Tibial artery (tissue), 4 donors: ENCODE results near the gene ARPP21.

ENCODE experiments used
- DNase-seq, 2 donors: peaks; one replicate each; pipeline ENCODE4 v3.0.0-alpha.2; 2019
- H3K27ac ChIP-seq, 2 donors: fragments of 200-600 bp; sonication (generic) in 1 of 2; 1 replicate in 1 of 2; 2 replicates in 1 of 2; pipeline ENCODE4 v1.5.1; 2018 to 2019; ENCODE audit warnings: mild to moderate bottlenecking in 1 of 2
- H3K27me3 ChIP-seq, 2 donors: fragments of 200-600 bp; sonication (generic) in 1 of 2; one replicate each; pipeline versions ENCODE4 v1.5.1 to v1.6.0; 2016 to 2019
- H3K36me3 ChIP-seq, 3 donors: fragments of 200-600 bp; sonication (generic) in 2 of 3; one replicate each; pipeline ENCODE4 v1.5.1; 2016 to 2019; ENCODE audit warnings: mild to moderate bottlenecking in 2 of 3
- H3K4me1 ChIP-seq, 4 donors: fragments of 200-600 bp; sonication (generic) in 2 of 4; 1 replicate in 3 of 4; 2 replicates in 1 of 4; pipeline ENCODE4 v1.5.1; 2016 to 2019
- H3K4me3 ChIP-seq, 2 donors: fragments of 200-600 bp; sonication (generic) in 1 of 2; 1 replicate in 1 of 2; 2 replicates in 1 of 2; pipeline ENCODE4 v1.5.1; 2018 to 2019; ENCODE audit warnings: mild to moderate bottlenecking in 2 of 2
- H3K9me3 ChIP-seq, 3 donors: fragments of 200-600 bp; sonication (generic) in 1 of 3; one replicate each; pipeline ENCODE4 v1.5.1; 2016 to 2019
- CTCF ChIP-seq, 2 experiments: fragments of 200-600 bp in 1 of 2; fragments of 450-650 bp in 1 of 2; IDR thresholded peaks; one replicate each; pipeline ENCODE4 v1.5.1; 2017 to 2019; ENCODE audit warnings: antibody characterized with exemption in 2 of 2, mild to moderate bottlenecking in 1 of 2, moderate library complexity in 1 of 2
- intact Hi-C: fragments of 100-400 bp; cut with DNase I; formaldehyde crosslinking; loops from one replicate; pipeline ENCODE4 v1.15.0; 2023; ENCODE audit warnings: low total_unique reads

ARPP21 gene

GRCh38 chr3:35780800-35781199, 141.5 kb downstream of the ARPP21 start:
- intact Hi-C loops, result no loop called here
- no peak overlapping the region for H3K27ac ChIP-seq
- TF ChIP-seq CTCF (IDR thresholded peaks at IDR 0.05), result no peak
- H3K4me1 ChIP-seq, result no peaks in the 10 kb centered on the region
- no peaks in the 10 kb centered on the region for H3K27me3 ChIP-seq
- DNase-seq, result no peak
- H3K36me3 ChIP-seq, result no peaks in the 10 kb centered on the region
- H3K9me3 ChIP-seq, result no peaks in the 10 kb centered on the region
- no peak overlapping the region for H3K4me3 ChIP-seq

GRCh38 chr3:35781558-35781957, 142.2 kb downstream of the ARPP21 start:
- no peaks in the 10 kb centered on the region for H3K9me3 ChIP-seq
- H3K27ac ChIP-seq, result no peak overlapping the region
- no peaks in the 10 kb centered on the region for H3K36me3 ChIP-seq
- no peak for TF ChIP-seq CTCF (IDR thresholded peaks at IDR 0.05)
- H3K27me3 ChIP-seq, result no peaks in the 10 kb centered on the region
- no peak overlapping the region for H3K4me3 ChIP-seq
- no peak for DNase-seq
- intact Hi-C loops, result no loop called here
- H3K4me1 ChIP-seq, result no peaks in the 10 kb centered on the region

GRCh38 chr3:35782355-35782754, 143.0 kb downstream of the ARPP21 start:
- no peak for DNase-seq
- H3K36me3 ChIP-seq, result no peaks in the 10 kb centered on the region
- H3K27me3 ChIP-seq, result no peaks in the 10 kb centered on the region
- H3K27ac ChIP-seq, result no peak overlapping the region
- intact Hi-C loops, result no loop called here
- H3K4me3 ChIP-seq, result no peak overlapping the region
- no peaks in the 10 kb centered on the region for H3K4me1 ChIP-seq
- no peak for TF ChIP-seq CTCF (IDR thresholded peaks at IDR 0.05)
- no peaks in the 10 kb centered on the region for H3K9me3 ChIP-seq

GRCh38 chr3:35784169-35784568, 144.8 kb downstream of the ARPP21 start:
- Histone ChIP-seq H3K4me1 (no peaks in the 10 kb centered on the region), H3K4me3 (no peak overlapping the region), H3K27ac (no peak overlapping the region), H3K9me3 (no peaks in the 10 kb centered on the region), H3K27me3 (no peaks in the 10 kb centered on the region), H3K36me3 (no peaks in the 10 kb centered on the region)
- no peak for DNase-seq
- no peak for TF ChIP-seq CTCF (IDR thresholded peaks at IDR 0.05)
- intact Hi-C loops, result no loop called here

- intact Hi-C loops, result no loop called here
- no peak overlapping the region for H3K27ac ChIP-seq
- no peaks in the 10 kb centered on the region for H3K9me3 ChIP-seq
- no peaks in the 10 kb centered on the region for H3K36me3 ChIP-seq
- no peak for DNase-seq
- no peaks in the 10 kb centered on the region for H3K27me3 ChIP-seq
- no peak overlapping the region for H3K4me3 ChIP-seq
- H3K4me1 ChIP-seq, result no peaks in the 10 kb centered on the region
- no peak for TF ChIP-seq CTCF (IDR thresholded peaks at IDR 0.05)
Measured at GRCh38 chr3:35785234-35785888, 146.0 kb downstream of the ARPP21 start.

GRCh38 chr3:35787936-35788335, 148.6 kb downstream of the ARPP21 start:
- H3K36me3 ChIP-seq, result no peaks in the 10 kb centered on the region
- no peak for DNase-seq
- H3K27me3 ChIP-seq, result no peaks in the 10 kb centered on the region
- H3K4me3 ChIP-seq, result no peak overlapping the region
- no peak for TF ChIP-seq CTCF (IDR thresholded peaks at IDR 0.05)
- no peaks in the 10 kb centered on the region for H3K4me1 ChIP-seq
- intact Hi-C loops, result no loop called here
- H3K9me3 ChIP-seq, result no peaks in the 10 kb centered on the region
- H3K27ac ChIP-seq, result no peak overlapping the region
